HUES64 (cell line): ENCODE data around the gene CDH20.

Experiments used
- H3K27ac ChIP-seq: 2 replicates; pipeline ENCODE4 v1.7.0; 2013; ENCODE audit warnings: low read depth, low read length, inconsistent platforms
- H3K27me3 ChIP-seq: 2 replicates; pipeline ENCODE4 v1.6.1; 2013; ENCODE audit warnings: mild to moderate bottlenecking, low read length; ENCODE audit not compliant: insufficient read depth
- H3K36me3 ChIP-seq: 2 replicates; pipeline ENCODE4 v1.6.1; 2013; ENCODE audit warnings: mild to moderate bottlenecking, low read length; ENCODE audit not compliant: insufficient read depth
- H3K4me1 ChIP-seq: 2 replicates; pipeline ENCODE4 v1.6.1; 2013; ENCODE audit warnings: mild to moderate bottlenecking, low read length, moderate library complexity; ENCODE audit not compliant: insufficient read depth
- H3K4me3 ChIP-seq: 2 replicates; pipeline ENCODE4 v1.5.1; 2013; ENCODE audit warnings: mild to moderate bottlenecking, low read length, moderate library complexity
- H3K9ac ChIP-seq: 2 replicates; pipeline ENCODE4 v1.6.1; 2013; ENCODE audit warnings: mild to moderate bottlenecking, low read depth, low read length
- H3K9me3 ChIP-seq: 2 replicates; pipeline ENCODE4 v1.6.1; 2013; ENCODE audit warnings: low read depth, low read length; ENCODE audit not compliant: insufficient read depth
- WGBS: fragments of 150-250, 120-280 bp; methylation state at CpG from one replicate; pipeline ENCODE4 v1.1.7; 2013; ENCODE audit warnings: missing lambda C conversion rate; 5-methylcytosine and 5-hydroxymethylcytosine counted together

CDH20 gene

GRCh38 chr18:61474341-61474740 is 141.1 kb downstream of the CDH20 start:
- H3K27me3 ChIP-seq, result no peaks in the 10 kb centered on the region

GRCh38 chr18:61474918-61475317 is 141.7 kb downstream of the CDH20 start:
- WGBS, result 94% methylated on average over 2 of the region's 2 CpGs
- no peaks in the 10 kb centered on the region for H3K27me3 ChIP-seq

More at GRCh38 chr18:61474341-61474740, 141.1 kb downstream of the CDH20 start:
- WGBS, result 93% methylated on average over 6 of the region's 6 CpGs
- no peak overlapping the region for H3K27ac ChIP-seq
- no peak overlapping the region for H3K4me3 ChIP-seq
- peaks cover 10% of the 10 kb centered on the region; the same call in 1 of the 2 replicates for H3K4me1 ChIP-seq
- no peaks in the 10 kb centered on the region for H3K36me3 ChIP-seq
- no peak overlapping the region for H3K9ac ChIP-seq
- no peaks in the 10 kb centered on the region for H3K9me3 ChIP-seq

GRCh38 chr18:61475931-61476330 is 142.7 kb downstream of the CDH20 start:
- H3K27me3 ChIP-seq, result no peaks in the 10 kb centered on the region
- no peak overlapping the region for H3K9ac ChIP-seq
- H3K4me1 ChIP-seq, result peaks cover 10% of the 10 kb centered on the region; the same call in 1 of the 2 replicates
- H3K27ac ChIP-seq, result no peak overlapping the region
- no peaks in the 10 kb centered on the region for H3K9me3 ChIP-seq
- H3K36me3 ChIP-seq, result no peaks in the 10 kb centered on the region
- WGBS, result 93% methylated on average over 5 of the region's 5 CpGs
- no peak overlapping the region for H3K4me3 ChIP-seq

More at GRCh38 chr18:61474918-61475317, 141.7 kb downstream of the CDH20 start:
- peaks cover 10% of the 10 kb centered on the region; the same call in 1 of the 2 replicates for H3K4me1 ChIP-seq
- no peak overlapping the region for H3K27ac ChIP-seq
- H3K36me3 ChIP-seq, result no peaks in the 10 kb centered on the region
- no peak overlapping the region for H3K9ac ChIP-seq
- no peak overlapping the region for H3K4me3 ChIP-seq
- H3K9me3 ChIP-seq, result no peaks in the 10 kb centered on the region

GRCh38 chr18:61489334-61489733 is 156.1 kb downstream of the CDH20 start:
- H3K9me3 ChIP-seq, result no peaks in the 10 kb centered on the region
- WGBS, result 87% methylated on average over 3 of the region's 3 CpGs
- H3K27me3 ChIP-seq, result no peaks in the 10 kb centered on the region
- H3K27ac ChIP-seq, result no peak overlapping the region
- H3K4me1 ChIP-seq, result no peaks in the 10 kb centered on the region
- no peak overlapping the region for H3K9ac ChIP-seq
- no peak overlapping the region for H3K4me3 ChIP-seq
- no peaks in the 10 kb centered on the region for H3K36me3 ChIP-seq

GRCh38 chr18:61496374-61496773 is 163.1 kb downstream of the CDH20 start:
- H3K4me3 ChIP-seq, result no peak overlapping the region
- H3K36me3 ChIP-seq, result no peaks in the 10 kb centered on the region
- H3K4me1 ChIP-seq, result peaks cover 4% of the 10 kb centered on the region; the same call in 1 of the 2 replicates
- H3K9me3 ChIP-seq, result no peaks in the 10 kb centered on the region
- WGBS, result 85% methylated on average over 18 of the region's 18 CpGs
- no peak overlapping the region for H3K27ac ChIP-seq
- no peaks in the 10 kb centered on the region for H3K27me3 ChIP-seq
- H3K9ac ChIP-seq, result no peak overlapping the region

- 66% methylated on average over 3 of the region's 3 CpGs for WGBS
- H3K4me1 ChIP-seq, result peaks cover 8% of the 10 kb centered on the region; the same call in 1 of the 2 replicates
- H3K9me3 ChIP-seq, result no peaks in the 10 kb centered on the region
Measured at GRCh38 chr18:61497422-61497821, 164.2 kb downstream of the CDH20 start.

GRCh38 chr18:61502472-61502871 is 169.2 kb downstream of the CDH20 start:
- Histone ChIP-seq H3K4me1 (0 out of 2 replicates have a peak, but pooled peaks cover 4% of the 10 kb centered on the region), H3K27me3 (no peaks in the 10 kb centered on the region), H3K4me3 (no peak overlapping the region), H3K9me3 (no peaks in the 10 kb centered on the region), H3K27ac (no peak overlapping the region), H3K9ac (no peak overlapping the region), H3K36me3 (no peaks in the 10 kb centered on the region)
- whole genome bisulfite sequencing, result 7% methylated on average over 1 of the region's 1 CpG

More at GRCh38 chr18:61497422-61497821, 164.2 kb downstream of the CDH20 start:
- Histone ChIP-seq H3K36me3 (no peaks in the 10 kb centered on the region), H3K4me3 (no peak overlapping the region), H3K27me3 (no peaks in the 10 kb centered on the region), H3K27ac (no peak overlapping the region), H3K9ac (no peak overlapping the region)

GRCh38 chr18:61503688-61504087 is 170.5 kb downstream of the CDH20 start:
- 64% methylated on average over 3 of the region's 3 CpGs for whole genome bisulfite sequencing
- H3K27me3 ChIP-seq, result no peaks in the 10 kb centered on the region
- H3K36me3 ChIP-seq, result no peaks in the 10 kb centered on the region

GRCh38 chr18:61528961-61529360 is 195.7 kb downstream of the CDH20 start:
- no peaks in the 10 kb centered on the region for H3K9me3 ChIP-seq
- 95% methylated on average over 6 of the region's 6 CpGs for WGBS
- H3K36me3 ChIP-seq, result no peaks in the 10 kb centered on the region
- H3K9ac ChIP-seq, result no peak overlapping the region
- H3K27ac ChIP-seq, result no peak overlapping the region
- H3K27me3 ChIP-seq, result no peaks in the 10 kb centered on the region
- H3K4me1 ChIP-seq, result no peaks in the 10 kb centered on the region
- no peak overlapping the region for H3K4me3 ChIP-seq

More at GRCh38 chr18:61503688-61504087, 170.5 kb downstream of the CDH20 start:
- H3K9me3 ChIP-seq, result no peaks in the 10 kb centered on the region
- H3K27ac ChIP-seq, result no peak overlapping the region
- H3K4me3 ChIP-seq, result no peak overlapping the region
- 0 out of 2 replicates have a peak, but pooled peaks cover 4% of the 10 kb centered on the region for H3K4me1 ChIP-seq
- H3K9ac ChIP-seq, result no peak overlapping the region

- H3K27me3 ChIP-seq, result no peaks in the 10 kb centered on the region
- 87% methylated on average over 3 of the region's 4 CpGs for WGBS
Measured at GRCh38 chr18:61530681-61531080, 197.5 kb downstream of the CDH20 start.

GRCh38 chr18:61531182-61531581 is 198.0 kb downstream of the CDH20 start:
- H3K27me3 ChIP-seq, result no peaks in the 10 kb centered on the region
- WGBS, result 92% methylated on average over 5 of the region's 6 CpGs
- no peaks in the 10 kb centered on the region for H3K36me3 ChIP-seq

More at GRCh38 chr18:61530681-61531080, 197.5 kb downstream of the CDH20 start:
- Histone ChIP-seq H3K4me3 (no peak overlapping the region), H3K9me3 (no peaks in the 10 kb centered on the region), H3K9ac (no peak overlapping the region), H3K27ac (no peak overlapping the region), H3K4me1 (no peaks in the 10 kb centered on the region), H3K36me3 (no peaks in the 10 kb centered on the region)

GRCh38 chr18:61531891-61532290 is 198.7 kb downstream of the CDH20 start:
- Histone ChIP-seq H3K4me3 (no peak overlapping the region), H3K9ac (no peak overlapping the region), H3K27me3 (no peaks in the 10 kb centered on the region), H3K36me3 (no peaks in the 10 kb centered on the region), H3K9me3 (no peaks in the 10 kb centered on the region), H3K4me1 (no peaks in the 10 kb centered on the region), H3K27ac (no peak overlapping the region)
- no CpG with 5 or more reads among the region's 2 CpGs for WGBS

More at GRCh38 chr18:61531182-61531581, 198.0 kb downstream of the CDH20 start:
- Histone ChIP-seq H3K9me3 (no peaks in the 10 kb centered on the region), H3K27ac (no peak overlapping the region), H3K4me1 (no peaks in the 10 kb centered on the region), H3K4me3 (no peak overlapping the region), H3K9ac (no peak overlapping the region)
